M059J (cell line): ENCODE data around the gene NRP1. TPM values are rescaled to one million over a fixed set of nuclear protein-coding genes. Genes with fewer than 3 reads are reported as not detected.
A peak's percentile ranks its signal among the peaks of the same experiment; 100 is the strongest.
"Not testable (repeated sequence)": the region's sequence is repeated elsewhere in the genome, so short reads cannot be mapped to it uniquely, and the experiment has no call there.

Experiments used
- DNase-seq: peaks from one replicate; pipeline ENCODE4 v3.0.0-alpha.2; 2012; ENCODE audit warnings: low read depth
- total RNA-seq: library from RNA; depleted of rRNA; stranded (reverse); fragments of >200 nt; shearing (Covaris generic); gene quantifications from 2 replicates; pipeline ENCODE4 v1.2.3, GENCODE V29; 2014

NRP1 gene
- total RNA-seq, 1 experiment from 2014 or later, result 106 TPM

DNA sequence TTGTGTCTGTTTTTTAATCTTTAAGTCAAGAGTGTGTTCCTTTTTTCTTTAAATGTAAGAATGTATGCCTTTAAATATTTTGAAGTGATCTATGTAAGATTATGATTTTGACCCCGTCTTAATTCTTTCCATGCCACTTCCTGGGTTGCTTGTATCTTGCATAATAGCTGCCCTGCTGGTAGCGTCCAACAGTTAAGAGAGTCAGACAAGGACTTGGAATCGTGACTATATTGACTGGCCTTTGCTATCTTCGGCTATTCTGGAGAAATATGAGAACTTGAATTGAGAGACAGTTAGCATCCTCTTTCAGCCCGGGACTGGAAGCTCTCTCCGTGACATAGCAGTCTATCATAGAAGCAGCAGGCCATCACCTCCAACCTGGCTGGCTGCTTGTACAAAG, 13.0 kb downstream of the NRP1 start:
- no peak for DNase-seq

DNA sequence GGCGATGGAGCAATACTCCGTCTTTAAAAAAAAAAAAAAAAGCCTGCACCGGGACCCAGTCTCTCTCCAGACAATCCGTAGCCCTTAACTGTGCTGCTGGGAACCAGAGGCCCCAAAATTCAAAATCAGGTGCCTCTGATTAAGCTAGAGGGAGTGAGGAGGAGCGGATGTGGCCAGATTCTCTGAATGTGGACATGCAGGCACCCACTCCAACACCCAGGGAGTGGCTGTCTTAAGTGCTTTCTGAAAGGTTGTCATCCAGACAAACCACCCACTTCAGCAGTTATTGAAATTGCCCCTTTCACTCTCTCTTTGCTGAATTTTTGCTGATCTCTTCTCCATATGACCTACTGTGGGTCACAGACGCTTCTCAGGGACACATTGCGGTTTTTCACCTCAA, 14.2 kb downstream of the NRP1 start:
- no peak for DNase-seq

DNA sequence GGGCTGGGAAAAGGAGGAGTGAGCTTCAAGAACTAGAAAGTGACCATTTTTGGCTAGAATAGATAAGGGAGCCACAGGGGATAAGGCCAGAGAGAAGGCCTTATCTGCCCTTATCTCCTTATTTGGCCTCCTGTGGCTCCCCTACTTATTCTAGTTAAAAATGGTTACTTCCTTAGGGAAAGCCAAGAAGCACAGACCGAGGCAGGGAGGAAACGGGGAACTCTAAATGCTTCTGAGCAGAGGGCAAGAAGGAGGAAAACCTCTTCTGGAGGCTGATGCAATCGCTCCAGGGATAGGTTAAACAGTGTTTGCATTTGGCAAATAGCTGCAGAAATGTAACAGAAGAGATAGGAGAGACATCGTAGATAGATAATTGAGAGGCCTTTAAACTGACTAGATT, 18.6 kb downstream of the NRP1 start:
- no peak for DNase-seq

DNA sequence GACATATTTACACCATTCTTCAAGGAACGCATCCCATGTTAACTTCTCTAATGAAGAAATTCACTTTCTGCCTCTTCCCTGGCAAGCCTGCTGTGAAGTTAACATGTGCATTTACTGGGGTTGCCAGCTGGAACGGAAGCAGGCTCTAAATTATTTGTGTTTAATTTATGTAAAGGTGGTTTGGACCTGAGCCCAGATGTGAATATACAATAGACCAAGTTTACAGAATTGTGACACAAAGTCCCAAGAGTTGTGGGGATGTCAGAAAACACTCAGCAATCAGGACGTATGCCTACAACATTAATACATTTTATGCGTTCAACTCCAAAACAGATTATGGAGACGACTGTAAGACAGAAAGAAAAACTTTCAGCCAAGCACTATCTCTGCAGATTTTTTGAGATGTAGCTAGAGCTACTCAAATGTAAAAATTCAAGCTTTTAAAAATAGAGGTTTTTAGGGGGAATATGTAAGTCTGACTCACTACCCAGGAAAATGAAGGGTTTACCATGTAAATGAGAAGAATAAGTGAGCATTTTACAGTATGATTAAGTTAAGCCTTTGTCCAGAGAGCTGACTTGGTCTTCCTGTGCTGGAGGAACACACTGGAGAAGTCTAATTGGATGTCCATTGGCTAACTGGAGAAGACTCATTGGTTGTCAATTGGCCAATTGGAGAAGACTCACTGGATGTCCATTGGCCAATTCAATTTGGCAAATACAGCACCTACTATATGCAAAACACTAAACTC, 19.5 kb downstream of the NRP1 start:
- DNase-seq, result peak; percentile 8

DNA sequence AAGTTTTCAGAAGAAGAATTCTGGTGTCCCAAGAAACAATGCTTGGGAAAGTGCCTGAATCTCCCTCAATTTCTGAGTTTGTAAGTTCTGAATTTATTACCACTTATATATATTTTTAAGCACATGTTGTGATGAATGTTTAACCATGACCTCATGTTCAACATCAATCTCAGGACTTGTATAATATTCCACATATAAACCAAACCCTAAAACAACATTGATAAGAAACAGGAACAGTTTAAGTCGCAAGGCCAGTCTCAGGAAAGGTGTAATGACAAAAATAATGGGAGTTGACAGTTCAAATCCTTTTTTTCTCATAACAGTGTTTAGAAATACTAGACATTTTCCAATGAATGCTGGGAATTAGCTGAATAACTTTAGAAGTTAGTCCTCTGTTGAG, 22.8 kb downstream of the NRP1 start:
- no peak for DNase-seq

- DNase-seq, result no peak
Measured at GRCh38 chr10:33310853-33311252, 23.6 kb downstream of the NRP1 start.

- DNase-seq, result no peak
Measured at GRCh38 chr10:33309406-33309805, 25.1 kb downstream of the NRP1 start.

- no peak for DNase-seq
Measured at GRCh38 chr10:33307835-33308234, 26.6 kb downstream of the NRP1 start.

GRCh38 chr10:33306701-33307519, 27.6 kb downstream of the NRP1 start:
- DNase-seq, result no peak

GRCh38 chr10:33306126-33306525, 28.3 kb downstream of the NRP1 start:
- DNase-seq, result no peak

DNA sequence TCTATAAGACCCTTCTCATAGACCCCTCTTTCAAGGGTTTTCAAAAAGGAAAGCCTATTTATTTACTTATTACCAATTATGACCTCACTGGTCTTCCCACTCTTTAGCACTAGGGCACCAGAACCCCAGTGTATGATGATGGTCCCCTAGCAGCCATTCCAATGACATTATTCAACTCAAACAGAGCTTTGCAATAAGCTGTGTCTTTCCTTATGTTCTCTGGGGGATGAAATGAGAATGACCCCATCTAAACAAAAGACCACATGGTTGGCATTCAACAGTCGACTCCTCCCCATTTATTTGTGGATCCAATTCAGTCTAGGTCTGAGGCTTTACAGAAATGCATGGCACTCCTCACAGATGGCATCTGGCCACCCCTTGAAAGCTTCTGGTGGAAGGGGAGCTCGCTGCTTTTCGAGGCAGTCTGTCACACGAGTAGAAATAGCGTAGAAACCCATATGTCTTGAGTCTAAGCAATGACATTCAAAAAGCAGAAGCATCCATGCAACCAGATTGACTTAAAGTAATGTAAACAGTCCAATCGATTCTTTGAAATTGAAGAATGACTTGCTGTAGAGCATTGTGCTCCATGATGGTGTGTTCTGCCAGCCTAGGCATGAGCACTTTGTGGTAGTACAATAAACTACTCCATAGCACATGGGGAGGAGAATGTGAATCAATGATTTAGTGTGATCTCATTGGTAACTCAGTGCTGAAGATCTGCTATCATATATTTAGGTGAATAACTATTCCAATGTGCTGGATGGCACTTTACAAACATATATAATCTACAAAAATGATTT, 29.8 kb downstream of the NRP1 start:
- no peak for DNase-seq

DNA sequence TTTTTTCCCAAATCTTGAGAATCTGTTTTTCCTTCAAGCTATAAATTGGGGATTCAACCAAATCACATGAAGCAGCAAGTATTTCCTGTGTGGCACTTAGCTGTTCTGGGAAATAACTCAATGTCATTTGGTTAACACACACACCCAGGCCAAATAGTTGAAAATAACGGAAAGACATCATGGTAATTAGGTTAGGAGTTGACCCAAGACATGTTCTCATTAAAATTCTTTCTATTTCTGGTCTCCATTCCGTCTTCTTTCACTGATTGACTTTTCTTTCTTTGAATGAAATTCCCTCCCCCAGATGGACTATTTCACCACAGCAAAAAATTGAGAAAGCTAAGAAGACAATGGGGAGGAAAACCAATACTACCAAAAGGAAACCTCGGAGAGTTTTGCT, 30.5 kb downstream of the NRP1 start:
- no peak for DNase-seq

GRCh38 chr10:33302208-33302829, 32.1 kb downstream of the NRP1 start:
- DNase-seq, result no peak

- DNase-seq, result no peak
Measured at GRCh38 chr10:33301097-33301789, 33.2 kb downstream of the NRP1 start.

DNA sequence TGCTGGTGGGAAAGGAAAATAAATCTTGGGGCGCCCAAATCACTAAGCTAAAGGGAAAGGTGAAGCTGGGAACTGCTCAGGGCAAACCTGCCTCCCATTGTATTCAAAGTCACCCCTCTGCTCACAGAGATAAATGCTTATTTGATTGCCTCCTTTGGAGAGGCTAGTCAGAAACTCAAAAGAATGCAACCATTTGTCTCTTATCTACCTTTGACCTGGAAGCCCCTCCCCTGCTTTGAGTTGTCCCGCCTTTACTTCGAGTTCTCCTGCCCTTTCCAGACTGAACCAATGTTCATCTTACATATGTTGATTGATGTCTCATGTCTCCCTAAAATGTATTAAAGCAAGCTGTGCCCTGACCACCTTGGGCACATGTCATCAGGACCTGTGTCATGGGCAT, 33.9 kb downstream of the NRP1 start:
- not testable (repeated sequence) for DNase-seq

DNA sequence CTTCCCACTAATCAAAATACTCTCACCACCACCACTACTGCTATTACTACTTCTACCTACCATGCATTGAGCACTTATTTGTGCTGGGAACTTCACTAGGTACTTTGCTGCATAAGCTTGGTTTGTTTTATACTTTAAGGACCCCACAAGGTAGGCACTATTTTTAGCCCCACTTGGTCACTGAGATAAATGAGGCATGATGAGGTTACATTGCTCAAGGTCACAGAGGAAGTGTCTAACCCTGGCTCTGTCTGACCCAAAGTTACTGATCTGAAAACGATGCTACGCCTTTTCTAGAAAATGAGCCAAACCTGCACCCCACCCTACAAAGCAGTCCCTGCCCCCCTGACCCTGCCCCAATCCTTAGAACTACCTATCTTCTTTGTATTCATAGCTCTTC, 35.6 kb downstream of the NRP1 start:
- no peak for DNase-seq

DNA sequence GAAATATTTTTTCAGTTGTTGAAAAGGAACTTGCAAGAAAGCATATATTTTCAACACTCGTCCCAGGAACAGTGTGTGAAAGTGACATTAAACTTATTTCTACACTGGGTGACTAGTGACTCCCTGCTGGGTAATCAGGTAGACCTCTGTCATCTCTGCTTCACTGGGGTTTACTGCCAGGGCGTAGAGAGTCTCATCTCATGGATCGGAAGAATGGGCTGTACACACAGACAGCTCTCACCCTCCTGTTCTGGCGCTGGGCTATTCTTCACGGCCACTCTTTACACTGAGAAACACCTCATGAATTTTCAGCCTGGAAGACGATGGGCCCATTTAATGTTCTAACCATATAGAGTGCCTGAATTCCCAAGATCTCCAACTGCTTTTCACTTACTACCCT, 36.4 kb downstream of the NRP1 start:
- no peak for DNase-seq

GRCh38 chr10:33295851-33296250, 38.6 kb downstream of the NRP1 start:
- DNase-seq, result no peak

- DNase-seq, result no peak
Measured at GRCh38 chr10:33293531-33294170, 40.8 kb downstream of the NRP1 start.

- no peak for DNase-seq
Measured at GRCh38 chr10:33293076-33293475, 41.4 kb downstream of the NRP1 start.

DNA sequence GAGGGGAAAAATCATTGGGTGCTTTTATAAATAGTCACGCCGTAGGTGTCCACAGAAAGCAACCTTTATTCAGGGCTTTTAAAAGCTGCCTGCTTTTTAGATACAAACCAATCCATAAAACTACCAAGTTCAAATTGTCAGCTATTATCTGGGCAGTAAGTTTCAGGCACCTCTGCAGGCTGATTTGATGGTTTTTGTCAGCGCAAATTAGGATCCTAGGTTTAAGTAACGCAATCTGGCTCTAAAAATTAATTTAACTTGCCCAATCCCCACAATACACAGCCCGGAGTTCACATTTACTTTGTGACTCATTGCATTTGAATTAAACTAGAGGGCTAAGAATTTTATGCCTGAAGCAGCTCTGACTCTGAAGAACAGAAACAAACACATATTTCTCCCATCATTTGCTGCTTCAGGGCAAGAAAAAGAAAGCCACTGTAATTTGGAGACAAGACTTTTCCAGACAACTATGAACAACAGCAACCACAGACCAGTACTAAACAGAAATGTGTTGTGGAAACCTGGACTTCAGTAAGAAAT, 43.3 kb downstream of the NRP1 start:
- peak; percentile 93 for DNase-seq
